Brain microvascular endothelial cell (primary cell): ENCODE measurements around the gene CCDC183.
"Not testable (repeated sequence)": the region's sequence is repeated elsewhere in the genome, so short reads cannot be mapped to it uniquely, and the experiment has no call there.

Source experiments
- DNase-seq: peaks from one replicate; pipeline ENCODE4 v3.0.0-alpha.2; 2020
- H3K27ac ChIP-seq: fragments of 250-450 bp; sonication (Bioruptor Pico); 2 replicates; pipeline ENCODE4 v1.5.1; 2020; ENCODE audit warnings: mild to moderate bottlenecking, moderate library complexity
- H3K27me3 ChIP-seq: fragments of 250-450 bp; sonication (Bioruptor Pico); replicated peaks from 2 replicates; pipeline ENCODE4 v1.5.1; 2020; ENCODE audit warnings: mild to moderate bottlenecking
- H3K36me3 ChIP-seq: fragments of 250-450 bp; sonication (Bioruptor Pico); replicated peaks from 2 replicates; pipeline ENCODE4 v1.5.1; 2020; ENCODE audit warnings: mild to moderate bottlenecking
- H3K4me3 ChIP-seq: 2 replicates; pipeline ENCODE4 v1.5.1; 2011; ENCODE audit warnings: low read depth, mild to moderate bottlenecking, control low read depth, low read length, moderate library complexity
- in situ Hi-C: cut with HindIII; loops from 2 replicates; pipeline ENCODE4 v1.10.0; 2017; ENCODE audit warnings: low sequenced_read_pairs, low pct_ligation_motif_present
- TF ChIP-seq, protein P1 (sequence below): IDR thresholded peaks from 2 replicates; pipeline ENCODE4 v1.5.1; 2011; ENCODE audit warnings: low read depth, mild to moderate bottlenecking, moderate library complexity, low read length, control low read depth, inconsistent platforms; ENCODE audit errors: missing control alignments

The CCDC183 gene

DNA sequence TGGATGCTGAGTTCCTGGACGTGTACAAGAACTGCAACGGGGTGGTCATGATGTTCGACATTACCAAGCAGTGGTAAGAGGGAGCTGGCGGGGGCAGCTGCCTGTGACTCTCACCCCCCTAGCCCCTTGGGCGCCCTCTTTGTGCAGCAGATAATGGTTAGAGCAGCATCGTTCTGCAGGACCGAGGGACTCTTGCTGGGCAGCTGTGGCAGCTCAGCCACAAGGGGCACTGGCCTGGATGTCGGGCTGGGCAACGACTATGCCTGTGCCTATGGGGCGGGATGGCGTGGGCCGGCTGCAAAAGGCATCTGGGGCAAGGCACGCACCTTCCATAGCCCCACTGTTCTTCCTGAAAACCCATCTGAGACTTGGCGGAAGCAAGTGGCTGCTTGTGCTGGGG is 33.3 kb downstream of the CCDC183 start:
- no peak overlapping the region for H3K4me3 ChIP-seq
- no peak overlapping the region for H3K27ac ChIP-seq
- DNase-seq = no peak
- TF ChIP-seq, protein P1, sequence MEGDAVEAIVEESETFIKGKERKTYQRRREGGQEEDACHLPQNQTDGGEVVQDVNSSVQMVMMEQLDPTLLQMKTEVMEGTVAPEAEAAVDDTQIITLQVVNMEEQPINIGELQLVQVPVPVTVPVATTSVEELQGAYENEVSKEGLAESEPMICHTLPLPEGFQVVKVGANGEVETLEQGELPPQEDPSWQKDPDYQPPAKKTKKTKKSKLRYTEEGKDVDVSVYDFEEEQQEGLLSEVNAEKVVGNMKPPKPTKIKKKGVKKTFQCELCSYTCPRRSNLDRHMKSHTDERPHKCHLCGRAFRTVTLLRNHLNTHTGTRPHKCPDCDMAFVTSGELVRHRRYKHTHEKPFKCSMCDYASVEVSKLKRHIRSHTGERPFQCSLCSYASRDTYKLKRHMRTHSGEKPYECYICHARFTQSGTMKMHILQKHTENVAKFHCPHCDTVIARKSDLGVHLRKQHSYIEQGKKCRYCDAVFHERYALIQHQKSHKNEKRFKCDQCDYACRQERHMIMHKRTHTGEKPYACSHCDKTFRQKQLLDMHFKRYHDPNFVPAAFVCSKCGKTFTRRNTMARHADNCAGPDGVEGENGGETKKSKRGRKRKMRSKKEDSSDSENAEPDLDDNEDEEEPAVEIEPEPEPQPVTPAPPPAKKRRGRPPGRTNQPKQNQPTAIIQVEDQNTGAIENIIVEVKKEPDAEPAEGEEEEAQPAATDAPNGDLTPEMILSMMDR = no peak
- in situ Hi-C loops = no loop called here
- H3K36me3 ChIP-seq = peaks cover 72% of the 10 kb centered on the region
- H3K27me3 ChIP-seq = no peaks in the 10 kb centered on the region

DNA sequence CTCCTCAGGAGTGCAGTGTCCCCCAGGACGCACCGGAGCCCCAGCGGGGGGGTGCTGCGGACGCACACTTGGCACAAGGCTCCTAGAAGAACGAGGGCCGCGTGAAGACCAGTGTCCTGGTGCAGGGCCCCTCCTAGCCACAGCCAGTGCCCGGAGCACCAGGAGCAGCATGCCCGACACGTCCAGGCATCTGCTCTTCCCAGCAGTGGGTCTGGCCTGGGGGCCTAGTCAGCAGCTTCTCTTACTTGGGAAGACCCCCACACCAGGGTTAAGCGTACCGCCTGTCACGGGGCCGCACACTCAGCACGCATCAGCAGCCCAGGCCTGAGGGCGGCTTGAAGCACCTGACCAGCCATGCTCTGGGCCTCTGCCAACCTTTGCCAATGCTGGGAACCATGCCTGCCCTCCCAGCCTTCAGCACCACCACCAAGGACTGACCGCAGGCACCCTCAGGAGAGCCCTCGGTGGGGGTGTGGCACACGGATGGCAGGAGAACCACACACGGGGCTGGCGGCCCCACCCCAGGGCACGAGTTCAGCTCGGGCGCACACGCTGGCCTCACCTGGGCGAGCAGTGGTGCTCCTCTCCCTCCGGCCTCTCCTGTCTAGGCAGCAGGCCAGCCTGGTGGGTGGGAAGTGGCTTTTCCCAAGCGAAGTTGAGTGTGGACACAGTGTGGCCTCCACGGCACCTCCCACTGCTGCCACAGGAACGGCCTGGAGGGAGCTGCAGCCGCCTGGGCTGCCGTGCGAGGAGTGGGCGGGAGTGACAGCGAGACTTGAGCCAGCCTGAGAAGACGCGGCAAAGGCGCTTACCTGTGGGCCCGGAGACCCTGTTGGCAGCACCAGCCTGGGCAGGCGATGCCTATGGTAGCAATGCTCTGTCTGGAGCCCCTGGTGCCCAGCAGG is 34.1 kb downstream of the CCDC183 start:
- no peak for DNase-seq
- H3K36me3 ChIP-seq = peaks cover 65% of the 10 kb centered on the region
- no peak overlapping the region for H3K4me3 ChIP-seq
- TF ChIP-seq, protein P1 = no peak
- no peak overlapping the region for H3K27ac ChIP-seq
- H3K27me3 ChIP-seq = no peaks in the 10 kb centered on the region
- in situ Hi-C loops = no loop called here

DNA sequence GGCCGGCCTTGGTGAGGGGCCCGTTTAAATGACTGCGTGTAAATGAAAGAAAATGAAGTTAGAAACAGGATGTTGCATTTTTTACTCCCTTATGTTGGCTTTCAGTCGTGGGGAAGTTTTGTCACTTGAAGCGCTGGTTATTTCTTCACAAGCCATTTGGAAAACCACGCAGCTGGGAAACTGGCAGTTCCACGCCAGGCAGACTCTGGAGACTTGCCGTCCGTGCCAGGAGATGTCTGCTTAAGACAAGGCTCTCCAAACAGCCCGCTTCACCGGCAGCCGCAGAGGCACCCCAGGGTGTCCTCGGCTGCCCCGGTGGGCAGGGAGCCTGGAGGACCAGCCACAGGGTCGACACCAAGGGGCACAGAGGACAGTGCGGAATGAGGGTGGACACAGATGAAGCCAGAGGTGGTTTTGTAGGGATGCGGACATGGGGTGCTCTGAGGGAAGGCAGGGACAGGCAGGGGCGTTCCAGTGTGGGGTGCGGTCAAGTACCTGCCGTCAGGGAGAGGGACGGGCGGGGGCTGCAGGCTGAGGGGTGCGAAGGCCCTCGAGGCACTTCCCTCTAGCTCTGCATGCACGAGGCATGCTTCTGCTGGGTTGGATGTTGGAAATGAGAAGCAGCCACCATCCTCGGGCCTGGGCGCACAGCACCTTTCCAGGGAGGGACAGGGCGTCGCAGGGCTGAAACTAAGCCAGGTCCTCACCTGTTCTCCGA is 35.0 kb downstream of the CCDC183 start:
- no peak overlapping the region for H3K4me3 ChIP-seq
- H3K27ac ChIP-seq = no peak overlapping the region
- peaks cover 58% of the 10 kb centered on the region for H3K36me3 ChIP-seq
- TF ChIP-seq, protein P1 = no peak
- in situ Hi-C loops = no loop called here
- H3K27me3 ChIP-seq = no peaks in the 10 kb centered on the region
- no peak for DNase-seq

DNA sequence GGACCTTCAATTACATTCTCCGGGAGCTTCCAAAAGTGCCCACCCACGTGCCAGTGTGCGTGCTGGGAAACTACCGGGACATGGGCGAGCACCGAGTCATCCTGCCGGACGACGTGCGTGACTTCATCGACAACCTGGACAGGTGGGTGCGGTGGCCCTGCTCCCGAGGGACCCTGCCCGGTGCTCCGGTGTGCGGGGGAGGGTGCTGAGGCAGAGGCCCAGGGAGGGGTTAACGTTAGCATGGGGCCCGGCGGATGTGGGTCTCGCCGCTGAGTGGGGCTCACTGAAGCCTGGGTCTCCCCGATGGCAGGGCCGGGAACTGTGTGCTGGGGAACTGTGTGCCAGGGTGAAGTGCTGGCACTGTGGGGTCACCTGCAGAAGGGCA is 35.6 kb downstream of the CCDC183 start:
- H3K27ac ChIP-seq = no peak overlapping the region
- TF ChIP-seq, protein P1 = no peak
- H3K4me3 ChIP-seq = no peak overlapping the region
- in situ Hi-C loops = no loop called here
- no peaks in the 10 kb centered on the region for H3K27me3 ChIP-seq
- H3K36me3 ChIP-seq = peaks cover 54% of the 10 kb centered on the region
- no peak for DNase-seq

DNA sequence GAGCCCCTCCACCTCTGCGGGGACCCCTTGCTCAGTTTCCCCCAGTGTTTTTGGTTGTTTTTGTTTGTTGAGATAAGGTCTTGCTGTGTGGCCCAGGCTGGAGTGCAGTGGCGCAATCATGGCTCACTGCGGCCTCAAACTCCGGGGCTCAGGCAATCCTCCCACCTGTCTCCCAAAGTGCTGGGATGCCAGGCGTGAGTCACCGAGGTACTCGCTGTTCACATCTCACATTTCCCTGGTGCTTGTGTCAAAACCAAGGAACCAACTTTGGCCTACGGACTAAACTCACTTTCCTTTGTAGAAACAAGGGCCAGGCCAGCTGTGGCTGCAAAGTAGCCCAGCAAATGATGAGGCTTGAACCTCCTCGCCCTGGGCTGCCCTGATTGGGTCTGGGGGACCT is 36.4 kb downstream of the CCDC183 start:
- Histone ChIP-seq H3K27me3 (no peaks in the 10 kb centered on the region), H3K27ac (no peak overlapping the region), H3K4me3 (no peak overlapping the region), H3K36me3 (peaks cover 49% of the 10 kb centered on the region)
- TF ChIP-seq, protein P1 = no peak
- no peak for DNase-seq
- in situ Hi-C loops = no loop called here

DNA sequence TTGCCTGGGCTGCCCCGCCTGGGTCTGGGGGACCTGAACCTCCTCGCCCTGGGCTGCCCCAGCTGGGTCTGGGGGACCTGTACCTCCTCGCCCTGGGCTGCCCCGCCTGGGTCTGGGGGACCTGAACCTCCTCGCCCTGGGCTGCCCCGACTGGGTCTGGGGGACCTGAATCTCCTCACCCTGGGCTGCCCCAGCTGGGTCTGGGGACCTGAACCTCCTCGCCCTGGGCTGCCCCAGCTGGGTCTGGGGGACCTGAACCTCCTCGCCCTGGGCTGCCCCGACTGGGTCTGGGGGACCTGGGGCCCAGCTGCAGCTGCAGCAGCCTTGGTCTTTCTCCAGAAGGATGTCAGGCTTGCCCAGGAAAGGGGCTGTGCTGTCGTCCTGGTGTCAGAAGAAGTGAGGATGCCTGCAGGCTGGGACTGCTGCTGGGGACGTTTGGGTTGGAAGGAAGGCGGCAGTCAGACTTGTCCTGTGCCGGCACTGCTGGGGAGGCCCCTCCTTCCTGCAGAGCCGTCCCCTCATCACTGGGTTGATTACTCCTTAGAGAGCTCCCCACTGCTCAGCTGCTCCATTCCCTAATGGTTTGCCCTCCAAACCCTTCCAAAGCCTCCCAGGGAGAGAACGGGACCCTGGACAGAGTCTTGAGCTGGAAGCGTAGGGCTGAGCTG is 37.4 kb downstream of the CCDC183 start:
- DNase-seq, in situ Hi-C loops, H3K27me3 ChIP-seq, H3K4me3 ChIP-seq, H3K27ac ChIP-seq: not testable (repeated sequence)
- H3K36me3 ChIP-seq = peaks cover 41% of the 10 kb centered on the region
